NB4 (cell line): ENCODE data around the gene VIPR2.
"Not testable (repeated sequence)": the region's sequence is repeated elsewhere in the genome, so short reads cannot be mapped to it uniquely, and the experiment has no call there.

Experiments
- DNase-seq: peaks from one replicate; pipeline ENCODE4 v3.0.0; 2010; ENCODE audit warnings: low read depth
- H3K4me3 ChIP-seq: one replicate; pipeline ENCODE4 v1.5.1; 2011; ENCODE audit warnings: mild to moderate bottlenecking, low read depth, low read length, moderate library complexity
- CTCF ChIP-seq: IDR thresholded peaks from one replicate; pipeline ENCODE4 v1.5.1; 2012; ENCODE audit warnings: low read depth, low read length
- MAX ChIP-seq: IDR thresholded peaks from 2 replicates; pipeline ENCODE4 v1.6.1; 2011; ENCODE audit warnings: low read depth, low read length
- MYC ChIP-seq: IDR thresholded peaks from 2 replicates; pipeline ENCODE4 v1.6.1; 2011; ENCODE audit warnings: low read depth, low read length
- POLR2A ChIP-seq: IDR thresholded peaks from 2 replicates; pipeline ENCODE4 v1.6.1; 2011; ENCODE audit warnings: mild to moderate bottlenecking; ENCODE audit not compliant: insufficient read length; ENCODE audit errors: extremely low read depth

VIPR2 gene

GRCh38 chr7:159166530-159166929, 21.9 kb upstream of the VIPR2 start:
- no peak for TF ChIP-seq POLR2A
- no peak for TF ChIP-seq MYC
- TF ChIP-seq CTCF, result no peak
- TF ChIP-seq MAX, result no peak
- DNase-seq, result no peak

GRCh38 chr7:159165352-159165751, 20.7 kb upstream of the VIPR2 start:
- H3K4me3 ChIP-seq, result no peak overlapping the region
- no peak for TF ChIP-seq CTCF
- no peak for TF ChIP-seq MYC
- no peak for DNase-seq

More at GRCh38 chr7:159166530-159166929, 21.9 kb upstream of the VIPR2 start:
- H3K4me3 ChIP-seq, result no peak overlapping the region

- not testable (repeated sequence) for DNase-seq, H3K4me3 ChIP-seq
Observed at GRCh38 chr7:159163703-159164301, 19.1 kb upstream of the VIPR2 start.

GRCh38 chr7:159162050-159162626, 17.5 kb upstream of the VIPR2 start:
- not testable (repeated sequence) for H3K4me3 ChIP-seq, DNase-seq

GRCh38 chr7:159160450-159160849, 15.8 kb upstream of the VIPR2 start:
- no peak overlapping the region for H3K4me3 ChIP-seq
- no peak for DNase-seq
- TF ChIP-seq POLR2A (no peak), MYC (no peak), CTCF (no peak), MAX (no peak)

- DNase-seq, result no peak
- no peak for TF ChIP-seq CTCF
- no peak for TF ChIP-seq POLR2A
- TF ChIP-seq MYC, result no peak
- TF ChIP-seq MAX, result no peak
- H3K4me3 ChIP-seq, result no peak overlapping the region
Observed at GRCh38 chr7:159159731-159160130, 15.1 kb upstream of the VIPR2 start.

- no peak for TF ChIP-seq CTCF
- no peak for TF ChIP-seq MYC
- TF ChIP-seq POLR2A, result no peak
- TF ChIP-seq MAX, result no peak
- no peak for DNase-seq
- H3K4me3 ChIP-seq, result no peak overlapping the region
Observed at GRCh38 chr7:159158888-159159405, 14.3 kb upstream of the VIPR2 start.
